ENCODE results near the gene CDC42BPA.

DNA sequence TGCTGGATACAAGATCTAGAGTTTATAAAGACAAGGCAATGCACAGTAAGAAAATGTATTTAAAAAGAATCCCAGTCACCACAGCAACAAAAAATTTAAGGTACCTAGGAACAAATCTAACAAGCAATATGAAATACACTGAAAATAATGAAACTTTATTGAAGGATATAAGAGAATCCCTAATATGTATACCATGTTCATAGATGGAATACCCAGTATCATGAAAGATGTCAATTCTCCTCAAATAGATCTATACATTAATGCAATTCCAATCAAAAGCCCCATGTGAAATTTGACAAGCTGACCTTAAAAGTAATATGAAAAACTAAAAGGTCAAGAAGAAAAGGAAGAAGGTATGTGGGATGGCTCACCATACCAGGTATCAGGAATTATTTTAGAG lies 269.0 kb downstream of the CDC42BPA start:
- TF ChIP-seq TAF1 (IDR thresholded peaks at IDR 0.05; ENCODE audit: borderline replicate concordance, insufficient read depth, low read length) (no peak), SIN3A (IDR thresholded peaks at IDR 0.05; ENCODE audit: borderline replicate concordance, insufficient read depth, low read length) (no peak)
